Measurements from ENCODE around the gene TPSD1. TPM values are rescaled to one million over a fixed set of nuclear protein-coding genes. Genes with fewer than 3 reads are reported as not detected.
"Not testable (repeated sequence)": the region's sequence is repeated elsewhere in the genome, so short reads cannot be mapped to it uniquely, and the experiment has no call there.

Gene TPSD1
- total RNA-seq, 1 experiment from 2014 or later: 0.26 TPM

GRCh38 chr16:1292808-1293207 is 36.9 kb downstream of the TPSD1 start:
- in situ Hi-C loops (cut with HindIII; ENCODE audit: low pct_unique_long_range_greater_than_20kb, low sequenced_read_pairs); intact Hi-C loops (cut with micrococcal nuclease; ENCODE audit: unreplicated experiment); DNase-seq (ENCODE audit: low read depth, low spot score): not testable (repeated sequence)

GRCh38 chr16:1293921-1294656 is 38.2 kb downstream of the TPSD1 start:
- Histone ChIP-seq H3K4me3 (ENCODE audit: low read depth in 2 of 2, low read length in 2 of 2) (no peak overlapping the region), H3K9me3 (ENCODE audit: control insufficient read depth, insufficient read depth, low read depth, low read length) (no peaks in the 10 kb centered on the region), H3K27me3 (ENCODE audit: control insufficient read depth, insufficient read depth, low read length) (no peaks in the 10 kb centered on the region), H3K36me3 (ENCODE audit: control insufficient read depth, insufficient read depth, low read length) (no peaks in the 10 kb centered on the region), H3K27ac (ENCODE audit: low read length) (0 out of 2 replicates have a peak overlapping the region, but pooled peaks have one; percentile 11), H3K4me1 (ENCODE audit: control insufficient read depth, insufficient read depth, low read length) (peaks cover 18% of the 10 kb centered on the region)
- no TSS peak for BruUV-seq (replicated peaks)
- POLR2A ChIA-PET: interaction anchor here (0.7 kb wide), 1 partner anchor 16 kb away, joined by 7 read pairs; no protein-coding TSS in a partner anchor
- intact Hi-C loops (cut with micrococcal nuclease; ENCODE audit: unreplicated experiment) (no loop called here), in situ Hi-C loops (cut with HindIII; ENCODE audit: low pct_unique_long_range_greater_than_20kb, low sequenced_read_pairs) (no loop called here)
- ATAC-seq (no peak), DNase-seq (ENCODE audit: low read depth, low spot score) (no peak)
- CTCF ChIA-PET: interaction anchor here (0.6 kb wide), 1 partner anchor 10 kb away, joined by 3 read pairs; no protein-coding TSS in a partner anchor
- TF ChIP-seq POLR2AphosphoS5 (IDR thresholded peaks at IDR 0.05; ENCODE audit: low read depth, low read length): no peak
- no peak for TF ChIP-seq CTCF (IDR thresholded peaks at IDR 0.05)
- TF ChIP-seq SIN3A (IDR thresholded peaks at IDR 0.05; ENCODE audit: borderline replicate concordance, insufficient read depth, low read depth, low read length): no peak
- no peak for TF ChIP-seq REST (IDR thresholded peaks at IDR 0.05; ENCODE audit: insufficient read depth in 1 of 2, low read depth in 2 of 2, low read length in 1 of 2)
- TF ChIP-seq TCF7L2 (IDR thresholded peaks at IDR 0.05; ENCODE audit: low read depth, low read length): no peak

More at GRCh38 chr16:1292808-1293207, 36.9 kb downstream of the TPSD1 start:
- CTCF ChIA-PET; POLR2A ChIA-PET; BruUV-seq (replicated peaks); H3K4me3 ChIP-seq (ENCODE audit: low read depth in 2 of 2, low read length in 2 of 2); H3K36me3 ChIP-seq (ENCODE audit: control insufficient read depth, insufficient read depth, low read length); H3K27me3 ChIP-seq (ENCODE audit: control insufficient read depth, insufficient read depth, low read length); H3K9me3 ChIP-seq (ENCODE audit: control insufficient read depth, insufficient read depth, low read depth, low read length); ATAC-seq; H3K27ac ChIP-seq (ENCODE audit: low read length): not testable (repeated sequence)
- peaks cover 19% of the 10 kb centered on the region for H3K4me1 ChIP-seq (ENCODE audit: control insufficient read depth, insufficient read depth, low read length)

GRCh38 chr16:1295465-1295864 is 39.6 kb downstream of the TPSD1 start:
- POLR2A ChIA-PET: interaction anchor here (0.5 kb wide), 1 partner anchor 10 kb away, joined by 4 read pairs; no protein-coding TSS in a partner anchor
- ATAC-seq (no peak), DNase-seq (ENCODE audit: low read depth, low spot score) (no peak)
- in situ Hi-C loops (cut with HindIII; ENCODE audit: low pct_unique_long_range_greater_than_20kb, low sequenced_read_pairs): no loop called here
- no peak overlapping the region for H3K27ac ChIP-seq (ENCODE audit: low read length)
- no peaks in the 10 kb centered on the region for H3K27me3 ChIP-seq (ENCODE audit: control insufficient read depth, insufficient read depth, low read length)
- intact Hi-C loops (cut with micrococcal nuclease; ENCODE audit: unreplicated experiment): no loop called here
- no peaks in the 10 kb centered on the region for H3K36me3 ChIP-seq (ENCODE audit: control insufficient read depth, insufficient read depth, low read length)
- TF ChIP-seq CTCF (IDR thresholded peaks at IDR 0.05) (no peak), POLR2AphosphoS5 (IDR thresholded peaks at IDR 0.05; ENCODE audit: low read depth, low read length) (no peak), SIN3A (IDR thresholded peaks at IDR 0.05; ENCODE audit: borderline replicate concordance, insufficient read depth, low read depth, low read length) (no peak), TCF7L2 (IDR thresholded peaks at IDR 0.05; ENCODE audit: low read depth, low read length) (no peak), REST (IDR thresholded peaks at IDR 0.05; ENCODE audit: insufficient read depth in 1 of 2, low read depth in 2 of 2, low read length in 1 of 2) (no peak)
- no peak overlapping the region for H3K4me3 ChIP-seq (ENCODE audit: low read depth in 2 of 2, low read length in 2 of 2)
- CTCF ChIA-PET: no interaction called here
- BruUV-seq (replicated peaks): no TSS peak
- H3K9me3 ChIP-seq (ENCODE audit: control insufficient read depth, insufficient read depth, low read depth, low read length): no peaks in the 10 kb centered on the region
- H3K4me1 ChIP-seq (ENCODE audit: control insufficient read depth, insufficient read depth, low read length): peaks cover 19% of the 10 kb centered on the region

Measured in Panc1 (cell line).